Thyroid gland (tissue), 4 donors: Measurements from ENCODE around the gene ETS1.

Experiments used
- POLR2A ChIP-seq, 2 donors: fragments of 450-650 bp; IDR thresholded peaks; one replicate each; pipeline ENCODE4 v1.6.1; 2017; ENCODE audit warnings: antibody characterized with exemption in 2 of 2, mild to moderate bottlenecking in 2 of 2, moderate library complexity in 1 of 2
- TF ChIP-seq, protein P1 (sequence below), 6 experiments: fragments of 200-600 bp in 3 of 6; fragments of 450-650 bp in 3 of 6; sonication (generic) in 3 of 6; IDR thresholded peaks; one replicate each; pipeline ENCODE4 v1.5.1; 2016 to 2019; ENCODE audit warnings: antibody characterized with exemption in 6 of 6, mild to moderate bottlenecking in 2 of 6, inconsistent platforms in 1 of 6, moderate library complexity in 1 of 6

DNA sequence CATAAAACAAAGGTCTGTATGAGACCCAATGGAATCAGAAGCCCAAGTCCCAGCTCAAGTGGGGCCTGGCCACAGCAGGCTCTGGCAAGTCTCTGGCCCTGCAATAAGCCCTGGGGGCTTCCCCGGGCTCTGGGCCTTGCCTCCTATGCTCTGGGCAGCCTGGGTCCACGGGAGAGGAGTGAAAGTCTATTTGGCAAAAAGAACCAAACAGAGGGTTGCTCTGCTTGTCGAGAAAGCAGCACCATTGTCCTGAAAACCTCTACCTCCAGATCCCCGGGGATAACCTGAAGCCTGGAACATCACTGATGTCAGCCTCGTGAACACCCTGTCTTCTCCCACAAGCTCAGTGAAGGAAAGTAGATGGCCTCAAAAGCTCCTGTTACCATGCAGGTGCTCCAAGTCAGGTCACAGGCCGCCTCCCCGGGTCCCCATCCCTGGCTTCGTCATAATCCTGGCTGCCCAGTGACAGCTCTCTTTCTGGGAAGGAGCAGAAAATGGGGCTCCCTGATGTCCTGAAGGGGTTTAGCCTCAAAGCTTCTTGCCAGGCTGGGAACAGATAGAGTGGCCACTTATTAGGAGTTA lies 46.1 kb upstream of the ETS1 start:
- no peak for TF ChIP-seq POLR2A (IDR thresholded peaks at IDR 0.05)
- TF ChIP-seq, protein P1, sequence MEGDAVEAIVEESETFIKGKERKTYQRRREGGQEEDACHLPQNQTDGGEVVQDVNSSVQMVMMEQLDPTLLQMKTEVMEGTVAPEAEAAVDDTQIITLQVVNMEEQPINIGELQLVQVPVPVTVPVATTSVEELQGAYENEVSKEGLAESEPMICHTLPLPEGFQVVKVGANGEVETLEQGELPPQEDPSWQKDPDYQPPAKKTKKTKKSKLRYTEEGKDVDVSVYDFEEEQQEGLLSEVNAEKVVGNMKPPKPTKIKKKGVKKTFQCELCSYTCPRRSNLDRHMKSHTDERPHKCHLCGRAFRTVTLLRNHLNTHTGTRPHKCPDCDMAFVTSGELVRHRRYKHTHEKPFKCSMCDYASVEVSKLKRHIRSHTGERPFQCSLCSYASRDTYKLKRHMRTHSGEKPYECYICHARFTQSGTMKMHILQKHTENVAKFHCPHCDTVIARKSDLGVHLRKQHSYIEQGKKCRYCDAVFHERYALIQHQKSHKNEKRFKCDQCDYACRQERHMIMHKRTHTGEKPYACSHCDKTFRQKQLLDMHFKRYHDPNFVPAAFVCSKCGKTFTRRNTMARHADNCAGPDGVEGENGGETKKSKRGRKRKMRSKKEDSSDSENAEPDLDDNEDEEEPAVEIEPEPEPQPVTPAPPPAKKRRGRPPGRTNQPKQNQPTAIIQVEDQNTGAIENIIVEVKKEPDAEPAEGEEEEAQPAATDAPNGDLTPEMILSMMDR (IDR thresholded peaks at IDR 0.05), result no peak
